DOHH2 (cell line): ENCODE measurements around the gene ELAC1.
A peak's percentile ranks its signal among the peaks of the same experiment; 100 is the strongest.

Experiments used
- H3F3A ChIP-seq: fragments of 200-600 bp; sonication (generic), shearing (Covaris generic); 2 replicates; pipeline ENCODE4 v1.6.0; 2016; ENCODE audit warnings: antibody characterized with exemption, mild to moderate bottlenecking; ENCODE audit not compliant: control insufficient read depth, insufficient read depth
- H3K27ac ChIP-seq: fragments of 200-600 bp; sonication (generic); 2 replicates; pipeline ENCODE4 v1.5.1; 2014; ENCODE audit warnings: low read depth, mild to moderate bottlenecking, low read length, moderate library complexity
- H3K27me3 ChIP-seq: fragments of 200-600 bp; sonication (generic); 2 replicates; pipeline ENCODE4 v1.6.1; 2014; ENCODE audit warnings: mild to moderate bottlenecking, low read length, mixed read lengths; ENCODE audit not compliant: control insufficient read depth
- H3K36me3 ChIP-seq: fragments of 200-600 bp; sonication (generic); 2 replicates; pipeline ENCODE4 v1.6.1; 2014; ENCODE audit warnings: mild to moderate bottlenecking, low read length, moderate library complexity, mixed read lengths; ENCODE audit not compliant: control insufficient read depth
- H3K4me1 ChIP-seq: fragments of 200-600 bp; sonication (generic); 2 replicates; pipeline ENCODE4 v1.6.1; 2014; ENCODE audit warnings: mild to moderate bottlenecking, low read length, mixed read lengths; ENCODE audit not compliant: control insufficient read depth
- H3K4me2 ChIP-seq: fragments of 200-600 bp; sonication (generic); 2 replicates; pipeline ENCODE4 v1.6.0; 2014; ENCODE audit warnings: mild to moderate bottlenecking, low read length, moderate library complexity
- H3K4me3 ChIP-seq: fragments of 200-600 bp; sonication (generic); 2 replicates; pipeline ENCODE4 v1.5.1; 2014; ENCODE audit warnings: mild to moderate bottlenecking, low read length, mixed read lengths
- H3K79me2 ChIP-seq: fragments of 200-600 bp; sonication (generic); 2 replicates; pipeline ENCODE4 v1.6.1; 2014; ENCODE audit warnings: mild to moderate bottlenecking, low read length, mixed read lengths; ENCODE audit not compliant: control insufficient read depth
- H3K9me2 ChIP-seq: fragments of 200-600 bp; sonication (generic); replicated peaks from 2 replicates; pipeline ENCODE4 v1.6.1; 2014; ENCODE audit warnings: mild to moderate bottlenecking, low read length, mixed read lengths; ENCODE audit not compliant: control insufficient read depth
- H3K9me3 ChIP-seq: fragments of 200-600 bp; sonication (generic); 2 replicates; pipeline ENCODE4 v1.6.1; 2014; ENCODE audit warnings: antibody characterized with exemption, low read length, mixed read lengths; ENCODE audit not compliant: control insufficient read depth, insufficient read depth
- H4K20me1 ChIP-seq: fragments of 200-600 bp; sonication (generic); 2 replicates; pipeline ENCODE4 v1.6.0; 2014; ENCODE audit warnings: low read depth, mild to moderate bottlenecking, antibody characterized with exemption, low read length, moderate library complexity; ENCODE audit not compliant: control insufficient read depth, insufficient read depth
- CTCF ChIP-seq: fragments of 200-600 bp; sonication (generic); IDR thresholded peaks from one replicate; pipeline ENCODE4 v1.5.1; 2014; ENCODE audit warnings: antibody characterized with exemption, mild to moderate bottlenecking, low read depth, low read length; ENCODE audit not compliant: poor library complexity, severe bottlenecking
- EZH2phosphoT487 ChIP-seq: fragments of 200-600 bp; sonication (generic); IDR thresholded peaks from 2 replicates; pipeline ENCODE4 v1.6.1; 2017; ENCODE audit warnings: borderline replicate concordance, mild to moderate bottlenecking, antibody characterized with exemption, low read length, moderate library complexity, mixed read lengths

ELAC1 gene

GRCh38 chr18:50982086-50982801 lies 14.4 kb downstream of the ELAC1 start:
- Histone ChIP-seq H3K9me2 (no peaks in the 10 kb centered on the region), H3K4me1 (no peaks in the 10 kb centered on the region), H4K20me1 (no peaks in the 10 kb centered on the region), H3K4me3 (no peak overlapping the region), H3K9me3 (peaks cover 6% of the 10 kb centered on the region), H3F3A (no peaks in the 10 kb centered on the region), H3K27me3 (no peaks in the 10 kb centered on the region), H3K27ac (no peak overlapping the region), H3K4me2 (no peak overlapping the region), H3K79me2 (peaks cover 5% of the 10 kb centered on the region), H3K36me3 (peaks cover 32% of the 10 kb centered on the region)
- no peak for TF ChIP-seq EZH2phosphoT487
- no peak for TF ChIP-seq CTCF

DNA sequence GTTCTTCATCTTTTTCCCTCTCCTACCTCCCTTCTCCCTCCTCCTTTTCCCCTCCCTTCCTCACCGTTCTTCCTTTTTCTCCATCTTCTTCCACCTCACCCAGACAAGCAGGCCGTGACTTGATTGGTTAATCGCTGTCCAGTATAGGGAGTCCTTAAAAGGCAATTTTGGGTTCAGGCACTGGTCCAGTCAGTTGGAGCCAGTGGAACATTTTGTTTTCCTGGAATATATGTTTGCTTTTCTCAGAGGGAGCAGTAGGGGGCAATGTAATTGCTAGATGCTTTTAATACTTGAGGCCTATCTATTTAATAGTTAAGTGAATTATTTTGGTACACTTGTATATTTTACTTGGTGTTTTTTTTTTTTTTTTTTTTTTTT lies 15.0 kb downstream of the ELAC1 start:
- peaks cover 5% of the 10 kb centered on the region for H3K79me2 ChIP-seq
- H3K9me2 ChIP-seq, result no peaks in the 10 kb centered on the region
- TF ChIP-seq CTCF (peak; percentile 29), EZH2phosphoT487 (no peak)
- H3K27me3 ChIP-seq, result no peaks in the 10 kb centered on the region
- H3F3A ChIP-seq, result no peaks in the 10 kb centered on the region
- no peaks in the 10 kb centered on the region for H4K20me1 ChIP-seq
- H3K4me3 ChIP-seq, result no peak overlapping the region
- no peak overlapping the region for H3K4me2 ChIP-seq
- H3K9me3 ChIP-seq, result 0 out of 2 replicates have a peak, but pooled peaks cover under 1% of the 10 kb centered on the region
- H3K27ac ChIP-seq, result no peak overlapping the region
- H3K36me3 ChIP-seq, result peaks cover 29% of the 10 kb centered on the region
- H3K4me1 ChIP-seq, result no peaks in the 10 kb centered on the region

DNA sequence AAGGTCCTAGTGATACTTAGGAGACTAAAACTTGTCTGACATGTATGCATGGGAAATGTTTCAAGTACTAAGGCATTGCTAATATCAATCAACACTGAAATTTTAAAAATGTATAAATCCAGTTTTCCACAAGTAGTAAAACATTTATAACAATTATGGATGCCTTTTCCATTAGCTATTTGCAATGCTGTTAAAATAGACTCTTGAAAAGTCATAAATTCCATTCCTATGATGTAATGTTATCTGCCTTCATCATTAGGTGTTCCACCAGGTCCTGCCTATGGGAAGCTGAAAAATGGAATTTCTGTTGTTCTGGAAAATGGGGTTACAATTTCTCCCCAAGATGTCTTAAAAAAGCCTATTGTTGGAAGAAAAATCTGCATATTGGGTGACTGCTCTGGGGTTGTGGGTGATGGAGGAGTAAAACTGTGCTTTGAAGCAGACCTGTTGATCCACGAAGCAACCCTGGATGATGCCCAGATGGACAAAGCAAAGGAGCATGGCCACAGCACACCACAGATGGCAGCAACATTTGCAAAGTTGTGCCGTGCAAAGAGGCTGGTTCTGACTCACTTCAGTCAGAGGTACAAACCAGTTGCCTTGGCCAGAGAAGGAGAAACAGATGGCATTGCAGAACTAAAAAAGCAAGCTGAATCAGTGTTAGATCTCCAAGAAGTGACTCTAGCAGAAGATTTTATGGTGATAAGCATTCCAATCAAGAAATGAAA lies 18.7 kb downstream of the ELAC1 start:
- H3K36me3 ChIP-seq, result peaks cover 10% of the 10 kb centered on the region
- no peaks in the 10 kb centered on the region for H4K20me1 ChIP-seq
- TF ChIP-seq EZH2phosphoT487, result no peak
- TF ChIP-seq CTCF, result no peak
- H3K4me2 ChIP-seq, result no peak overlapping the region
- H3K9me2 ChIP-seq, result no peaks in the 10 kb centered on the region
- no peaks in the 10 kb centered on the region for H3K9me3 ChIP-seq
- H3F3A ChIP-seq, result no peaks in the 10 kb centered on the region
- H3K27me3 ChIP-seq, result no peaks in the 10 kb centered on the region
- H3K27ac ChIP-seq, result no peak overlapping the region
- peaks cover 5% of the 10 kb centered on the region for H3K79me2 ChIP-seq
- H3K4me3 ChIP-seq, result no peak overlapping the region
- no peaks in the 10 kb centered on the region for H3K4me1 ChIP-seq
